ENCODE data around the gene AP2B1. TPM values are rescaled to one million over a fixed set of nuclear protein-coding genes. Genes with fewer than 3 reads are reported as not detected.

The AP2B1 gene
- total and polyA plus RNA-seq, 4 donors, result 8.7 to 55.6 (median 22.3) TPM

DNA sequence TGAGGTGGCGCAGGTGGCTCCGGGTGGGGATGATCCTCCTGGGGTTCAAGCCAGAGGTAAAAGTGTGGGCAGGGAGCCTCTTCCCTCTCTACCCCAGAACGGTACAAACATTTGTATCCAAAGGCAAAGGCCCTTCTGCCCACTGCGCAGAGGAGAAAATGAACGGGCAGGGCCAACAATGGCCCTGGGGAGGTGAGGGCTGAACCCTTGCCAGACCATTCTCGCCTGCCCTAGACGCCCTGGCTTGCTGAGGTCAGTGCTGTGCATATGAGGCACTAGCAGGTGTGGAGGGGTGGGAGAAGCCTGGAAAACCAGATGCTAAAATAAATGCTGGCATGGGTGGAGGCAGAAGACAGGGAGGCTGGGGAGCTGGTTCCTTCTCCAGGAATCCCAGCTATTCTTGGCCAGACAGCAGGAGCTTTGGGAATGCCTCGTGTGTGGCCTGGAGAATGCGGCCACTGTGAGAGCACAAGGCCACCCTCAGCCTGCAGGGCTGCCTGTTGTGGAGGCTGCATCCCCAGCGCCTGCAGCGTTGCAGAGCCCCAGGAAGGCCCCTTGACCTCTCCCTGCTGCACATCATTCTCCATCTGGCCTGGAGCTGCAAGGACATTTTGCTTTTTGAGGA is 178.1 kb downstream of the AP2B1 start:
- Histone ChIP-seq H3K36me3 (ENCODE audit: control insufficient read depth in 4 of 4, insufficient read depth in 3 of 4, low read depth in 1 of 4, low read length in 3 of 4) (no peaks in the 10 kb centered on the region), H3K27ac (ENCODE audit: low read depth in 1 of 2, low read length in 2 of 2) (no peak overlapping the region), H3K9ac (ENCODE audit: low read depth in 1 of 2, low read length in 2 of 2) (no peak overlapping the region), H3K4me3 (ENCODE audit: low read depth in 1 of 3, low read length in 3 of 3) (no peak overlapping the region), H3K9me3 (ENCODE audit: control insufficient read depth in 4 of 4, low read length in 3 of 4) (no peaks in the 10 kb centered on the region), H3K27me3 (ENCODE audit: control insufficient read depth in 4 of 4, insufficient read depth in 4 of 4, low read length in 3 of 4) (no peaks in the 10 kb centered on the region), H3K4me1 (ENCODE audit: control insufficient read depth in 4 of 4, insufficient read depth in 4 of 4, low read length in 3 of 4) (peaks cover 2 to 12% (median 6%) of the 10 kb centered on the region in 4 donors)
- no peak for DNase-seq (ENCODE audit: low spot score)
- 86% methylated on average over 11 of the region's 11 CpGs for WGBS
- TF ChIP-seq MAX (IDR thresholded peaks at IDR 0.05), result no peak
- TF ChIP-seq HNF4A (conservative IDR thresholded peaks at IDR 0.05), result no peak
- no peak for TF ChIP-seq FOXA1 (IDR thresholded peaks at IDR 0.05)

- Histone ChIP-seq H3K9me3 (ENCODE audit: control insufficient read depth in 4 of 4, low read length in 3 of 4) (no peaks in the 10 kb centered on the region), H3K4me3 (ENCODE audit: low read depth in 1 of 3, low read length in 3 of 3) (no peak overlapping the region), H3K27ac (ENCODE audit: low read depth in 1 of 2, low read length in 2 of 2) (no peak overlapping the region), H3K4me1 (ENCODE audit: control insufficient read depth in 4 of 4, insufficient read depth in 4 of 4, low read length in 3 of 4) (peaks cover 2 to 12% (median 6%) of the 10 kb centered on the region in 4 donors), H3K9ac (ENCODE audit: low read depth in 1 of 2, low read length in 2 of 2) (no peak overlapping the region), H3K36me3 (ENCODE audit: control insufficient read depth in 4 of 4, insufficient read depth in 3 of 4, low read depth in 1 of 4, low read length in 3 of 4) (no peaks in the 10 kb centered on the region), H3K27me3 (ENCODE audit: control insufficient read depth in 4 of 4, insufficient read depth in 4 of 4, low read length in 3 of 4) (no peaks in the 10 kb centered on the region)
- 82% methylated on average over 8 of the region's 8 CpGs for WGBS
- no peak for TF ChIP-seq MAX (IDR thresholded peaks at IDR 0.05)
- no peak for TF ChIP-seq GABPA (IDR thresholded peaks at IDR 0.05 in 1 of 2, conservative IDR thresholded peaks at IDR 0.05 in 1 of 2)
- no peak for TF ChIP-seq JUND (IDR thresholded peaks at IDR 0.05)
- no peak for TF ChIP-seq SP1 (IDR thresholded peaks at IDR 0.05)
- no peak for TF ChIP-seq REST (IDR thresholded peaks at IDR 0.05)
- no peak for TF ChIP-seq HNF4G (IDR thresholded peaks at IDR 0.05)
- TF ChIP-seq, protein P1, sequence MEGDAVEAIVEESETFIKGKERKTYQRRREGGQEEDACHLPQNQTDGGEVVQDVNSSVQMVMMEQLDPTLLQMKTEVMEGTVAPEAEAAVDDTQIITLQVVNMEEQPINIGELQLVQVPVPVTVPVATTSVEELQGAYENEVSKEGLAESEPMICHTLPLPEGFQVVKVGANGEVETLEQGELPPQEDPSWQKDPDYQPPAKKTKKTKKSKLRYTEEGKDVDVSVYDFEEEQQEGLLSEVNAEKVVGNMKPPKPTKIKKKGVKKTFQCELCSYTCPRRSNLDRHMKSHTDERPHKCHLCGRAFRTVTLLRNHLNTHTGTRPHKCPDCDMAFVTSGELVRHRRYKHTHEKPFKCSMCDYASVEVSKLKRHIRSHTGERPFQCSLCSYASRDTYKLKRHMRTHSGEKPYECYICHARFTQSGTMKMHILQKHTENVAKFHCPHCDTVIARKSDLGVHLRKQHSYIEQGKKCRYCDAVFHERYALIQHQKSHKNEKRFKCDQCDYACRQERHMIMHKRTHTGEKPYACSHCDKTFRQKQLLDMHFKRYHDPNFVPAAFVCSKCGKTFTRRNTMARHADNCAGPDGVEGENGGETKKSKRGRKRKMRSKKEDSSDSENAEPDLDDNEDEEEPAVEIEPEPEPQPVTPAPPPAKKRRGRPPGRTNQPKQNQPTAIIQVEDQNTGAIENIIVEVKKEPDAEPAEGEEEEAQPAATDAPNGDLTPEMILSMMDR (IDR thresholded peaks at IDR 0.05; ENCODE audit: low read depth, low read length, missing input control), result no peak
- no peak for TF ChIP-seq EGR1 (IDR thresholded peaks at IDR 0.05; ENCODE audit: low read depth in 2 of 2)
- no peak for TF ChIP-seq HNF4A (conservative IDR thresholded peaks at IDR 0.05)
- TF ChIP-seq RXRA (IDR thresholded peaks at IDR 0.05), result no peak
- no peak for TF ChIP-seq NR2F2 (IDR thresholded peaks at IDR 0.05)
- TF ChIP-seq TAF1 (conservative IDR thresholded peaks at IDR 0.05), result no peak
- no peak for TF ChIP-seq FOXA2 (IDR thresholded peaks at IDR 0.05)
- no peak for DNase-seq (ENCODE audit: low spot score)
Measured at GRCh38 chr17:35765756-35766488, 178.8 kb downstream of the AP2B1 start.

All from liver (tissue), 9 donors.